ACC112 (cell line): ENCODE results near the gene SLC50A1.
A peak's percentile ranks its signal among the peaks of the same experiment; 100 is the strongest.

Experiments
- H2AFZ ChIP-seq: fragments of 200-600 bp; sonication (generic); one replicate; pipeline ENCODE4 v1.6.0; 2017; ENCODE audit warnings: antibody characterized with exemption, low read length; ENCODE audit not compliant: unreplicated experiment
- H3K27ac ChIP-seq: fragments of 200-600 bp; sonication (generic); 2 replicates; pipeline ENCODE4 v1.5.1; 2014; ENCODE audit warnings: low read depth, mild to moderate bottlenecking, antibody characterized with exemption, low read length, moderate library complexity
- H3K27me3 ChIP-seq: fragments of 200-600 bp; sonication (generic); 2 replicates; pipeline ENCODE4 v1.6.1; 2014; ENCODE audit warnings: mild to moderate bottlenecking, antibody characterized with exemption, low read length, moderate library complexity, mixed read lengths; ENCODE audit not compliant: insufficient read depth
- H3K36me3 ChIP-seq: fragments of 200-600 bp; sonication (generic); 2 replicates; pipeline ENCODE4 v1.6.1; 2016; ENCODE audit warnings: mild to moderate bottlenecking, antibody characterized with exemption, low read length, moderate library complexity, mixed read lengths; ENCODE audit not compliant: insufficient read depth
- H3K4me1 ChIP-seq: fragments of 200-600 bp; sonication (generic); one replicate; pipeline ENCODE4 v1.6.1; 2016; ENCODE audit warnings: low read length, mixed read lengths; ENCODE audit not compliant: insufficient read depth, unreplicated experiment, control insufficient read depth
- H3K4me3 ChIP-seq: fragments of 200-600 bp; sonication (generic); 2 replicates; pipeline ENCODE4 v1.5.1; 2014; ENCODE audit warnings: mild to moderate bottlenecking, low read depth, low read length
- H3K79me2 ChIP-seq: fragments of 200-600 bp; sonication (generic); one replicate; pipeline ENCODE4 v1.6.0; 2016; ENCODE audit warnings: low read length; ENCODE audit not compliant: control insufficient read depth, unreplicated experiment, insufficient read depth

SLC50A1 gene

GRCh38 chr1:155135415-155136028 is at the start of gene SLC50A1:
Gene SLC50A1, plus strand, starts transcription at chr1:155135852. Its CDS starts 60 bp downstream, at chr1:155135912.
- Histone ChIP-seq H3K27ac (peak within 1 kb of the TSS; percentile 96), H3K4me3 (peak within 1 kb of the TSS; percentile 82), H3K36me3 (peaks cover 3% of the 10 kb centered on the region; the same call in 1 of the 2 replicates), H2AFZ (peak within 1 kb of the TSS; percentile 48), H3K4me1 (peaks cover 26% of the 10 kb centered on the region), H3K79me2 (peaks cover 33% of the 10 kb centered on the region), H3K27me3 (no peaks in the 10 kb centered on the region)

GRCh38 chr1:155086128-155086741 is 49.4 kb upstream of the SLC50A1 start:
- Histone ChIP-seq H3K27ac (no peak overlapping the region), H3K36me3 (no peaks in the 10 kb centered on the region), H3K4me1 (peaks cover 17% of the 10 kb centered on the region), H3K4me3 (peak overlapping the region; percentile 88; the same call in 1 of the 2 replicates), H3K27me3 (peaks cover 26% of the 10 kb centered on the region), H2AFZ (no peak overlapping the region), H3K79me2 (no peaks in the 10 kb centered on the region)

GRCh38 chr1:155086856-155087535 is 48.7 kb upstream of the SLC50A1 start:
- peaks cover 19% of the 10 kb centered on the region for H3K27me3 ChIP-seq

GRCh38 chr1:155091071-155092051 is 44.3 kb upstream of the SLC50A1 start:
- Histone ChIP-seq H3K79me2 (no peaks in the 10 kb centered on the region), H3K36me3 (no peaks in the 10 kb centered on the region), H3K4me1 (peaks cover 5% of the 10 kb centered on the region), H2AFZ (no peak overlapping the region), H3K27ac (no peak overlapping the region), H3K27me3 (peaks cover 11% of the 10 kb centered on the region; the same call in 1 of the 2 replicates), H3K4me3 (no peak overlapping the region)

More at GRCh38 chr1:155086856-155087535, 48.7 kb upstream of the SLC50A1 start:
- H3K36me3 ChIP-seq: no peaks in the 10 kb centered on the region
- peaks cover 17% of the 10 kb centered on the region for H3K4me1 ChIP-seq
- H2AFZ ChIP-seq: no peak overlapping the region
- no peak overlapping the region for H3K27ac ChIP-seq
- no peaks in the 10 kb centered on the region for H3K79me2 ChIP-seq
- H3K4me3 ChIP-seq: no peak overlapping the region

- no peak overlapping the region for H2AFZ ChIP-seq
- no peaks in the 10 kb centered on the region for H3K36me3 ChIP-seq
- H3K27me3 ChIP-seq: peaks cover 12% of the 10 kb centered on the region; the same call in 1 of the 2 replicates
- no peak overlapping the region for H3K27ac ChIP-seq
- H3K79me2 ChIP-seq: no peaks in the 10 kb centered on the region
- no peaks in the 10 kb centered on the region for H3K4me1 ChIP-seq
- no peak overlapping the region for H3K4me3 ChIP-seq
These were observed 43.5 kb upstream of the SLC50A1 start for GRCh38 chr1:155092131-155092530.

GRCh38 chr1:155092641-155093040 is 43.0 kb upstream of the SLC50A1 start:
- no peaks in the 10 kb centered on the region for H3K4me1 ChIP-seq
- no peak overlapping the region for H3K27ac ChIP-seq
- no peak overlapping the region for H3K4me3 ChIP-seq
- no peaks in the 10 kb centered on the region for H3K79me2 ChIP-seq
- peaks cover 12% of the 10 kb centered on the region; the same call in 1 of the 2 replicates for H3K27me3 ChIP-seq
- no peak overlapping the region for H2AFZ ChIP-seq
- H3K36me3 ChIP-seq: no peaks in the 10 kb centered on the region

- peaks cover 12% of the 10 kb centered on the region; the same call in 1 of the 2 replicates for H3K27me3 ChIP-seq
- H2AFZ ChIP-seq: peak overlapping the region; percentile 47
- H3K4me1 ChIP-seq: no peaks in the 10 kb centered on the region
- H3K27ac ChIP-seq: no peak overlapping the region
- H3K79me2 ChIP-seq: no peaks in the 10 kb centered on the region
- H3K36me3 ChIP-seq: no peaks in the 10 kb centered on the region
- H3K4me3 ChIP-seq: no peak overlapping the region
These were observed 41.6 kb upstream of the SLC50A1 start for GRCh38 chr1:155093911-155094621.

- H3K4me1 ChIP-seq: no peaks in the 10 kb centered on the region
- peaks cover 12% of the 10 kb centered on the region; the same call in 1 of the 2 replicates for H3K27me3 ChIP-seq
These were observed 41.1 kb upstream of the SLC50A1 start for GRCh38 chr1:155094622-155094948.

GRCh38 chr1:155099331-155099730 is 36.3 kb upstream of the SLC50A1 start:
- no peak overlapping the region for H3K27ac ChIP-seq
- H3K4me3 ChIP-seq: no peak overlapping the region
- H2AFZ ChIP-seq: no peak overlapping the region
- no peaks in the 10 kb centered on the region for H3K79me2 ChIP-seq
- H3K36me3 ChIP-seq: no peaks in the 10 kb centered on the region
- peaks cover 12% of the 10 kb centered on the region; the same call in 1 of the 2 replicates for H3K27me3 ChIP-seq
- peaks cover 5% of the 10 kb centered on the region for H3K4me1 ChIP-seq

More at GRCh38 chr1:155094622-155094948, 41.1 kb upstream of the SLC50A1 start:
- Histone ChIP-seq H3K36me3 (no peaks in the 10 kb centered on the region), H3K4me3 (no peak overlapping the region), H2AFZ (peak overlapping the region; percentile 47), H3K79me2 (no peaks in the 10 kb centered on the region), H3K27ac (no peak overlapping the region)
